ENCODE data around the gene PRPS2. TPM values are rescaled to one million over a fixed set of nuclear protein-coding genes. Genes with fewer than 3 reads are reported as not detected.

Gene PRPS2
- polyA plus RNA-seq, 1 of the 3 experiments (the other 2 are of a cell fraction) = 11.1 TPM

DNA sequence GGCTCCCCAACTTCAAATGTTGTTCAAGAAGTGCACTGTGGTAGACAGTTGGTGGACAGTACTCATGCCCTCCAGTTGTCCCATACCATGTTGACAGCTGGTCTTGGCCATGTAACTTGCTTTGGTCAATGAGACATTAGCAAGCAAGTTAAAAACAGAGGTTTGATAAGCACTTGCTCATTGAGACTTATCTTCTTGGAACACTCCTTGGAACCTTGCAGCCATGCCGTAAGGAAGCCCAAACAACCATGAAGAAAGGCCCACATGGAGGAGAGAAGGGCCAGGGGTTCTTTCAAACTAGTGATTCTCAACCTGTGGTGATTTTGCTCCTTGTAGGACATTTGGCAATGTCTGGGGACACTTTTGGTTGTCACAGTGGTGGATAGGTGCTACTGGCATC lies 2.6 kb upstream of the PRPS2 start:
- Histone ChIP-seq H3K36me3 (replicated peaks in 1 of 2; ENCODE audit: control insufficient read depth in 1 of 2, insufficient read depth in 2 of 2, low read length in 1 of 2) (no peaks in the 10 kb centered on the region), H2AFZ (ENCODE audit: low read depth) (no peak overlapping the region), H3K27me3 (ENCODE audit: insufficient read depth) (no peaks in the 10 kb centered on the region; the same call in 1 of the 2 replicates), H3K79me2 (ENCODE audit: insufficient read depth) (no peaks in the 10 kb centered on the region), H3K4me1 (ENCODE audit: control insufficient read depth in 1 of 2, insufficient read depth in 2 of 2, low read depth in 1 of 2, low read length in 1 of 2) (no peaks in the 10 kb centered on the region; a peak in 1 of 4 replicates), H3K9me3 (no peaks in the 10 kb centered on the region), H4K20me1 (ENCODE audit: insufficient read depth) (no peaks in the 10 kb centered on the region), H3K4me2 (no peak overlapping the region), H3K27ac (ENCODE audit: low read depth in 2 of 2, low read length in 1 of 2) (no peak overlapping the region), H3K4me3 (ENCODE audit: low read depth in 2 of 2, low read length in 1 of 2) (no peak overlapping the region), H3K9ac (no peak overlapping the region), H3K9me2 (no peaks in the 10 kb centered on the region), H3F3A (replicated peaks; ENCODE audit: insufficient read depth) (no peaks in the 10 kb centered on the region)
- no peak for TF ChIP-seq ELF1 (IDR thresholded peaks at IDR 0.05)
- TF ChIP-seq RFX5 (IDR thresholded peaks at IDR 0.05; ENCODE audit: low read length) = no peak
- no peak for TF ChIP-seq FOSL2 (IDR thresholded peaks at IDR 0.05; ENCODE audit: borderline replicate concordance, low read depth)
- TF ChIP-seq NRF1 (IDR thresholded peaks at IDR 0.05; ENCODE audit: low read depth, low read length) = no peak
- TF ChIP-seq, protein P1, sequence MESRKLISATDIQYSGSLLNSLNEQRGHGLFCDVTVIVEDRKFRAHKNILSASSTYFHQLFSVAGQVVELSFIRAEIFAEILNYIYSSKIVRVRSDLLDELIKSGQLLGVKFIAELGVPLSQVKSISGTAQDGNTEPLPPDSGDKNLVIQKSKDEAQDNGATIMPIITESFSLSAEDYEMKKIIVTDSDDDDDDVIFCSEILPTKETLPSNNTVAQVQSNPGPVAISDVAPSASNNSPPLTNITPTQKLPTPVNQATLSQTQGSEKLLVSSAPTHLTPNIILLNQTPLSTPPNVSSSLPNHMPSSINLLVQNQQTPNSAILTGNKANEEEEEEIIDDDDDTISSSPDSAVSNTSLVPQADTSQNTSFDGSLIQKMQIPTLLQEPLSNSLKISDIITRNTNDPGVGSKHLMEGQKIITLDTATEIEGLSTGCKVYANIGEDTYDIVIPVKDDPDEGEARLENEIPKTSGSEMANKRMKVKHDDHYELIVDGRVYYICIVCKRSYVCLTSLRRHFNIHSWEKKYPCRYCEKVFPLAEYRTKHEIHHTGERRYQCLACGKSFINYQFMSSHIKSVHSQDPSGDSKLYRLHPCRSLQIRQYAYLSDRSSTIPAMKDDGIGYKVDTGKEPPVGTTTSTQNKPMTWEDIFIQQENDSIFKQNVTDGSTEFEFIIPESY (IDR thresholded peaks at IDR 0.05; ENCODE audit: borderline replicate concordance, low read depth) = no peak
- no peak for TF ChIP-seq RCOR1 (IDR thresholded peaks at IDR 0.05; ENCODE audit: low read length)
- TF ChIP-seq, protein P2, sequence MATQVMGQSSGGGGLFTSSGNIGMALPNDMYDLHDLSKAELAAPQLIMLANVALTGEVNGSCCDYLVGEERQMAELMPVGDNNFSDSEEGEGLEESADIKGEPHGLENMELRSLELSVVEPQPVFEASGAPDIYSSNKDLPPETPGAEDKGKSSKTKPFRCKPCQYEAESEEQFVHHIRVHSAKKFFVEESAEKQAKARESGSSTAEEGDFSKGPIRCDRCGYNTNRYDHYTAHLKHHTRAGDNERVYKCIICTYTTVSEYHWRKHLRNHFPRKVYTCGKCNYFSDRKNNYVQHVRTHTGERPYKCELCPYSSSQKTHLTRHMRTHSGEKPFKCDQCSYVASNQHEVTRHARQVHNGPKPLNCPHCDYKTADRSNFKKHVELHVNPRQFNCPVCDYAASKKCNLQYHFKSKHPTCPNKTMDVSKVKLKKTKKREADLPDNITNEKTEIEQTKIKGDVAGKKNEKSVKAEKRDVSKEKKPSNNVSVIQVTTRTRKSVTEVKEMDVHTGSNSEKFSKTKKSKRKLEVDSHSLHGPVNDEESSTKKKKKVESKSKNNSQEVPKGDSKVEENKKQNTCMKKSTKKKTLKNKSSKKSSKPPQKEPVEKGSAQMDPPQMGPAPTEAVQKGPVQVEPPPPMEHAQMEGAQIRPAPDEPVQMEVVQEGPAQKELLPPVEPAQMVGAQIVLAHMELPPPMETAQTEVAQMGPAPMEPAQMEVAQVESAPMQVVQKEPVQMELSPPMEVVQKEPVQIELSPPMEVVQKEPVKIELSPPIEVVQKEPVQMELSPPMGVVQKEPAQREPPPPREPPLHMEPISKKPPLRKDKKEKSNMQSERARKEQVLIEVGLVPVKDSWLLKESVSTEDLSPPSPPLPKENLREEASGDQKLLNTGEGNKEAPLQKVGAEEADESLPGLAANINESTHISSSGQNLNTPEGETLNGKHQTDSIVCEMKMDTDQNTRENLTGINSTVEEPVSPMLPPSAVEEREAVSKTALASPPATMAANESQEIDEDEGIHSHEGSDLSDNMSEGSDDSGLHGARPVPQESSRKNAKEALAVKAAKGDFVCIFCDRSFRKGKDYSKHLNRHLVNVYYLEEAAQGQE (IDR thresholded peaks at IDR 0.05; ENCODE audit: low read depth, low read length) = no peak
- TF ChIP-seq MEF2A (IDR thresholded peaks at IDR 0.05; ENCODE audit: borderline replicate concordance, low read depth) = no peak
- TF ChIP-seq, protein P3, sequence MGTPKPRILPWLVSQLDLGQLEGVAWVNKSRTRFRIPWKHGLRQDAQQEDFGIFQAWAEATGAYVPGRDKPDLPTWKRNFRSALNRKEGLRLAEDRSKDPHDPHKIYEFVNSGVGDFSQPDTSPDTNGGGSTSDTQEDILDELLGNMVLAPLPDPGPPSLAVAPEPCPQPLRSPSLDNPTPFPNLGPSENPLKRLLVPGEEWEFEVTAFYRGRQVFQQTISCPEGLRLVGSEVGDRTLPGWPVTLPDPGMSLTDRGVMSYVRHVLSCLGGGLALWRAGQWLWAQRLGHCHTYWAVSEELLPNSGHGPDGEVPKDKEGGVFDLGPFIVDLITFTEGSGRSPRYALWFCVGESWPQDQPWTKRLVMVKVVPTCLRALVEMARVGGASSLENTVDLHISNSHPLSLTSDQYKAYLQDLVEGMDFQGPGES (IDR thresholded peaks at IDR 0.05; ENCODE audit: low read depth, low read length) = no peak
- TF ChIP-seq TAF1 (IDR thresholded peaks at IDR 0.05; ENCODE audit: borderline replicate concordance, low read depth, low read length) = no peak
- TF ChIP-seq, protein P4, sequence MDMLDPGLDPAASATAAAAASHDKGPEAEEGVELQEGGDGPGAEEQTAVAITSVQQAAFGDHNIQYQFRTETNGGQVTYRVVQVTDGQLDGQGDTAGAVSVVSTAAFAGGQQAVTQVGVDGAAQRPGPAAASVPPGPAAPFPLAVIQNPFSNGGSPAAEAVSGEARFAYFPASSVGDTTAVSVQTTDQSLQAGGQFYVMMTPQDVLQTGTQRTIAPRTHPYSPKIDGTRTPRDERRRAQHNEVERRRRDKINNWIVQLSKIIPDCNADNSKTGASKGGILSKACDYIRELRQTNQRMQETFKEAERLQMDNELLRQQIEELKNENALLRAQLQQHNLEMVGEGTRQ (IDR thresholded peaks at IDR 0.05; ENCODE audit: borderline replicate concordance, low read depth, low read length) = no peak
- TF ChIP-seq GATA2 (CRISPR knock-in tag; IDR thresholded peaks at IDR 0.05) = no peak
- TF ChIP-seq, protein P5, sequence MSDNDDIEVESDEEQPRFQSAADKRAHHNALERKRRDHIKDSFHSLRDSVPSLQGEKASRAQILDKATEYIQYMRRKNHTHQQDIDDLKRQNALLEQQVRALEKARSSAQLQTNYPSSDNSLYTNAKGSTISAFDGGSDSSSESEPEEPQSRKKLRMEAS (IDR thresholded peaks at IDR 0.05; ENCODE audit: low read depth) = no peak
- POLR2A ChIA-PET = no interaction called here
- no peak for DNase-seq
- no CpG with 5 or more reads among the region's 1 CpG for WGBS (ENCODE audit: low lambda C conversion rate)
- CTCF ChIA-PET = no interaction called here
